Stimulated activated CD4-positive, alpha-beta T cell treated with anti-CD3 and anti-CD28 coated beads, TNF-alpha, amount 100 ng/mL, for 48 hours (primary cell): Measurements from ENCODE around the gene KIAA0753.
A peak's percentile ranks its signal among the peaks of the same experiment; 100 is the strongest.
"Not testable (repeated sequence)": the region's sequence is repeated elsewhere in the genome, so short reads cannot be mapped to it uniquely, and the experiment has no call there.

Experiments
- DNase-seq, 3 donors: peaks; one replicate each; pipeline ENCODE4 v3.0.0-alpha.2; 2020; ENCODE audit warnings: low read depth in 3 of 3

Gene KIAA0753

GRCh38 chr17:6596941-6597340, 43.6 kb downstream of the KIAA0753 start:
- no peak for DNase-seq

GRCh38 chr17:6596511-6596910, 44.0 kb downstream of the KIAA0753 start:
- no peak for DNase-seq

GRCh38 chr17:6596081-6596480, 44.4 kb downstream of the KIAA0753 start:
- DNase-seq: no peak

GRCh38 chr17:6593371-6593770, 47.1 kb downstream of the KIAA0753 start:
- DNase-seq: not testable (repeated sequence)

GRCh38 chr17:6592173-6592572, 48.3 kb downstream of the KIAA0753 start:
- no peak for DNase-seq

- DNase-seq: no peak
Measured at GRCh38 chr17:6591599-6592158, 48.8 kb downstream of the KIAA0753 start.

- no peak for DNase-seq
Measured at GRCh38 chr17:6589266-6589946, 51.1 kb downstream of the KIAA0753 start.

- no peak for DNase-seq
Measured at GRCh38 chr17:6588165-6588564, 52.3 kb downstream of the KIAA0753 start.

- no peak for DNase-seq
Measured at GRCh38 chr17:6587310-6587709, 53.2 kb downstream of the KIAA0753 start.

GRCh38 chr17:6583411-6583810, 57.1 kb downstream of the KIAA0753 start:
- no peak for DNase-seq

GRCh38 chr17:6580625-6581024, 59.9 kb downstream of the KIAA0753 start:
- no peak for DNase-seq

- DNase-seq: no peak
Measured at GRCh38 chr17:6578491-6578890, 62.0 kb downstream of the KIAA0753 start.

- DNase-seq: no peak
Measured at GRCh38 chr17:6577686-6578263, 62.7 kb downstream of the KIAA0753 start.

GRCh38 chr17:6576038-6576785, 64.3 kb downstream of the KIAA0753 start:
- no peak for DNase-seq

- DNase-seq: no peak
Measured at GRCh38 chr17:6575596-6575988, 64.9 kb downstream of the KIAA0753 start.

GRCh38 chr17:6574687-6575595, 65.6 kb downstream of the KIAA0753 start:
- peak in 2 of 3 donors; percentile 25 to 26 for DNase-seq

- DNase-seq: no peak
Measured at GRCh38 chr17:6573982-6574686, 66.4 kb downstream of the KIAA0753 start.

GRCh38 chr17:6573495-6573894, 67.0 kb downstream of the KIAA0753 start:
- DNase-seq: not testable (repeated sequence)

- no peak for DNase-seq
Measured at GRCh38 chr17:6572972-6573370, 67.5 kb downstream of the KIAA0753 start.

GRCh38 chr17:6571452-6571781, 69.1 kb downstream of the KIAA0753 start:
- no peak for DNase-seq
